TTC549 (cell line): ENCODE measurements around the gene STAMBP.
"Not testable (repeated sequence)": the region's sequence is repeated elsewhere in the genome, so short reads cannot be mapped to it uniquely, and the experiment has no call there.

Source experiments
- FAIRE-seq: peaks from 2 replicates; lab custom pipeline; 2012; peaks lifted over from hg19 to GRCh38; lab: Jason Lieb, UNC

Gene STAMBP

GRCh38 chr2:73888388-73888787 is 59.6 kb downstream of the STAMBP start:
- no peak for FAIRE-seq

- FAIRE-seq, result no peak
These were observed 60.4 kb downstream of the STAMBP start for GRCh38 chr2:73889206-73889605.

- no peak for FAIRE-seq
These were observed 61.7 kb downstream of the STAMBP start for GRCh38 chr2:73890301-73891092.

GRCh38 chr2:73891276-73891901 is 62.6 kb downstream of the STAMBP start:
- no peak for FAIRE-seq

GRCh38 chr2:73892631-73893329 is 64.0 kb downstream of the STAMBP start, which contains the start of gene ACTG2:
TSS of gene ACTG2 (plus strand) at chr2:73893008. CDS start at chr2:73901312, 8,304 bp downstream.
- no peak for FAIRE-seq

- FAIRE-seq, result no peak
These were observed 65.2 kb downstream of the STAMBP start for GRCh38 chr2:73893764-73894474.

GRCh38 chr2:73894475-73894850 is 65.7 kb downstream of the STAMBP start:
- FAIRE-seq, result no peak

GRCh38 chr2:73894877-73895276 is 66.1 kb downstream of the STAMBP start:
- FAIRE-seq, result no peak

- FAIRE-seq, result no peak
These were observed 66.7 kb downstream of the STAMBP start for GRCh38 chr2:73895473-73895872.

GRCh38 chr2:73896362-73897239 is 67.8 kb downstream of the STAMBP start:
- no peak for FAIRE-seq

- no peak for FAIRE-seq
These were observed 68.5 kb downstream of the STAMBP start for GRCh38 chr2:73897240-73897583.

- no peak for FAIRE-seq
These were observed 69.2 kb downstream of the STAMBP start for GRCh38 chr2:73897934-73898333.

- FAIRE-seq, result no peak
These were observed 71.1 kb downstream of the STAMBP start for GRCh38 chr2:73899801-73900336.

- no peak for FAIRE-seq
These were observed 72.4 kb downstream of the STAMBP start for GRCh38 chr2:73901143-73901542.

- FAIRE-seq, result no peak
These were observed 73.5 kb downstream of the STAMBP start for GRCh38 chr2:73902284-73902683.

- no peak for FAIRE-seq
These were observed 74.6 kb downstream of the STAMBP start for GRCh38 chr2:73903313-73903712.

- FAIRE-seq, result not testable (repeated sequence)
These were observed 75.3 kb downstream of the STAMBP start for GRCh38 chr2:73903949-73904613.

- FAIRE-seq, result peak; percentile 39
These were observed 76.2 kb downstream of the STAMBP start for GRCh38 chr2:73904952-73905351.

GRCh38 chr2:73906847-73907505 is 78.2 kb downstream of the STAMBP start:
- FAIRE-seq, result no peak

- FAIRE-seq, result no peak
These were observed 79.2 kb downstream of the STAMBP start for GRCh38 chr2:73907840-73908452.
